ENCODE measurements around the gene SRSF11.

DNA sequence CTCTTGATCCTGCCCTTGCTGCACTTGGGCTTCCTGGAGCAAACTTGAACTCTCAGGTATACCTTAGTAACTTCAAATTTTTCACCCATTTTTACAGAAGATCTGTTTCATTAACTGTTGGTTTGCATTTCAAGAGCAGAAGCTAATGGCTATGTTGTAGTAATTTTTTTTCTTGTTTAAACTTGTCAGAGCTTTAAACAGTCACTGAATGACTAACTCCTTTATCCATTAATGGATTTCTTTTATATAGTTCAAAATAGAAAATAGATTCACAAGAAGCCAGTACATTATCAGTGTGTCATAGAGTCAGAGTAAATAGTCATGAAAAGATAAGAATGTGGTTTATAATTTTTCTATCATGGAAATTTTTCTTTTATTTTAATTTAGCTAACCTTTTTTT, 13.6 kb downstream of the SRSF11 start:
- TF ChIP-seq POLR2AphosphoS5 (IDR thresholded peaks at IDR 0.05; ENCODE audit: low read depth, low read length) = no peak
- no peak for TF ChIP-seq SIN3A (IDR thresholded peaks at IDR 0.05; ENCODE audit: borderline replicate concordance, insufficient read depth, low read length)
